Measurements from ENCODE around the gene CTNNA2.

CTNNA2 gene

GRCh38 chr2:80370375-80371009 lies 857.6 kb downstream of the CTNNA2 start:
- Histone ChIP-seq H3K4me3 (ENCODE audit: low read depth, low read length) (no peak overlapping the region), H3K36me3 (ENCODE audit: control insufficient read depth, insufficient read depth, low read length) (no peaks in the 10 kb centered on the region), H3K27me3 (ENCODE audit: control insufficient read depth, insufficient read depth, low read length) (peaks cover 10% of the 10 kb centered on the region), H3K9ac (ENCODE audit: low read depth, low read length) (no peak overlapping the region), H3K4me1 (ENCODE audit: control insufficient read depth, insufficient read depth, low read length) (peaks cover 7% of the 10 kb centered on the region), H3K9me3 (ENCODE audit: control insufficient read depth, insufficient read depth, low read length) (no peaks in the 10 kb centered on the region)

- H3K9ac ChIP-seq (ENCODE audit: low read depth, low read length), result no peak overlapping the region
- H3K4me1 ChIP-seq (ENCODE audit: control insufficient read depth, insufficient read depth, low read length), result no peaks in the 10 kb centered on the region
- no peaks in the 10 kb centered on the region for H3K27me3 ChIP-seq (ENCODE audit: control insufficient read depth, insufficient read depth, low read length)
- no peaks in the 10 kb centered on the region for H3K9me3 ChIP-seq (ENCODE audit: control insufficient read depth, insufficient read depth, low read length)
- H3K4me3 ChIP-seq (ENCODE audit: low read depth, low read length), result no peak overlapping the region
- H3K36me3 ChIP-seq (ENCODE audit: control insufficient read depth, insufficient read depth, low read length), result no peaks in the 10 kb centered on the region
These were observed 861.3 kb downstream of the CTNNA2 start for GRCh38 chr2:80374105-80374504.

GRCh38 chr2:80377071-80377470 lies 864.2 kb downstream of the CTNNA2 start:
- Histone ChIP-seq H3K9me3 (ENCODE audit: control insufficient read depth, insufficient read depth, low read length) (no peaks in the 10 kb centered on the region), H3K27me3 (ENCODE audit: control insufficient read depth, insufficient read depth, low read length) (no peaks in the 10 kb centered on the region), H3K36me3 (ENCODE audit: control insufficient read depth, insufficient read depth, low read length) (no peaks in the 10 kb centered on the region), H3K9ac (ENCODE audit: low read depth, low read length) (no peak overlapping the region), H3K4me1 (ENCODE audit: control insufficient read depth, insufficient read depth, low read length) (no peaks in the 10 kb centered on the region), H3K4me3 (ENCODE audit: low read depth, low read length) (no peak overlapping the region)

GRCh38 chr2:80380736-80381135 lies 867.9 kb downstream of the CTNNA2 start:
- no peaks in the 10 kb centered on the region for H3K36me3 ChIP-seq (ENCODE audit: control insufficient read depth, insufficient read depth, low read length)
- no peaks in the 10 kb centered on the region for H3K4me1 ChIP-seq (ENCODE audit: control insufficient read depth, insufficient read depth, low read length)

DNA sequence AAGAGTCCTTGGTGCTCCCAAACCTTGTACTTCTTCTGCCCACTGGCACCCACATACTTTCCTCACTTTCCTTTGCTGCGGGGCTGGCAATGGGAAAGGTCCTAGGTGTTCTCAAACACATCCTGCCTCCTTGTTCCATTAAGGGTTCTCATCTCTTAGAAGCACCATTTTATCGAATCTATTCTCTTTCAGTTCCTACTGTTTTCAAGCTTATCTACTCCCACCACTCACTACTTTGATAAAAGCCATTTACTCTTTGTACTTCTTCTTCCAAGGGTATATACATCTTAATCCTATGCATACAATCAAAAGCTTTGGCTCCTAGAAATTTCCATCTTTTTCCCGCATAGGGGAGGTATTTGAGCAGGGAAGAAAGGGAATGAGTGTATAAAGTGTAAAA lies 868.8 kb downstream of the CTNNA2 start:
- no peak overlapping the region for H3K4me3 ChIP-seq (ENCODE audit: low read depth, low read length)
- H3K4me1 ChIP-seq (ENCODE audit: control insufficient read depth, insufficient read depth, low read length), result no peaks in the 10 kb centered on the region
- no peaks in the 10 kb centered on the region for H3K36me3 ChIP-seq (ENCODE audit: control insufficient read depth, insufficient read depth, low read length)
- no peaks in the 10 kb centered on the region for H3K27me3 ChIP-seq (ENCODE audit: control insufficient read depth, insufficient read depth, low read length)
- no peaks in the 10 kb centered on the region for H3K9me3 ChIP-seq (ENCODE audit: control insufficient read depth, insufficient read depth, low read length)
- no peak overlapping the region for H3K9ac ChIP-seq (ENCODE audit: low read depth, low read length)

More at GRCh38 chr2:80380736-80381135, 867.9 kb downstream of the CTNNA2 start:
- Histone ChIP-seq H3K27me3 (ENCODE audit: control insufficient read depth, insufficient read depth, low read length) (no peaks in the 10 kb centered on the region), H3K4me3 (ENCODE audit: low read depth, low read length) (no peak overlapping the region), H3K9ac (ENCODE audit: low read depth, low read length) (no peak overlapping the region), H3K9me3 (ENCODE audit: control insufficient read depth, insufficient read depth, low read length) (no peaks in the 10 kb centered on the region)

- H3K4me3 ChIP-seq (ENCODE audit: low read depth, low read length), result no peak overlapping the region
- H3K27me3 ChIP-seq (ENCODE audit: control insufficient read depth, insufficient read depth, low read length), result no peaks in the 10 kb centered on the region
- H3K36me3 ChIP-seq (ENCODE audit: control insufficient read depth, insufficient read depth, low read length), result no peaks in the 10 kb centered on the region
- no peaks in the 10 kb centered on the region for H3K4me1 ChIP-seq (ENCODE audit: control insufficient read depth, insufficient read depth, low read length)
- no peaks in the 10 kb centered on the region for H3K9me3 ChIP-seq (ENCODE audit: control insufficient read depth, insufficient read depth, low read length)
- no peak overlapping the region for H3K9ac ChIP-seq (ENCODE audit: low read depth, low read length)
These were observed 879.6 kb downstream of the CTNNA2 start for GRCh38 chr2:80392441-80392840.

GRCh38 chr2:80393991-80394390 lies 881.1 kb downstream of the CTNNA2 start:
- no peaks in the 10 kb centered on the region for H3K36me3 ChIP-seq (ENCODE audit: control insufficient read depth, insufficient read depth, low read length)
- no peaks in the 10 kb centered on the region for H3K4me1 ChIP-seq (ENCODE audit: control insufficient read depth, insufficient read depth, low read length)
- H3K27me3 ChIP-seq (ENCODE audit: control insufficient read depth, insufficient read depth, low read length), result no peaks in the 10 kb centered on the region
- H3K9me3 ChIP-seq (ENCODE audit: control insufficient read depth, insufficient read depth, low read length), result no peaks in the 10 kb centered on the region
- no peak overlapping the region for H3K9ac ChIP-seq (ENCODE audit: low read depth, low read length)
- H3K4me3 ChIP-seq (ENCODE audit: low read depth, low read length), result no peak overlapping the region

- Histone ChIP-seq H3K4me3 (ENCODE audit: low read depth, low read length) (no peak overlapping the region), H3K4me1 (ENCODE audit: control insufficient read depth, insufficient read depth, low read length) (no peaks in the 10 kb centered on the region), H3K9ac (ENCODE audit: low read depth, low read length) (no peak overlapping the region), H3K9me3 (ENCODE audit: control insufficient read depth, insufficient read depth, low read length) (no peaks in the 10 kb centered on the region), H3K27me3 (ENCODE audit: control insufficient read depth, insufficient read depth, low read length) (no peaks in the 10 kb centered on the region), H3K36me3 (ENCODE audit: control insufficient read depth, insufficient read depth, low read length) (no peaks in the 10 kb centered on the region)
These were observed 882.4 kb downstream of the CTNNA2 start for GRCh38 chr2:80395251-80395650.

- H3K4me1 ChIP-seq (ENCODE audit: control insufficient read depth, insufficient read depth, low read length), result no peaks in the 10 kb centered on the region
- no peaks in the 10 kb centered on the region for H3K27me3 ChIP-seq (ENCODE audit: control insufficient read depth, insufficient read depth, low read length)
- no peak overlapping the region for H3K4me3 ChIP-seq (ENCODE audit: low read depth, low read length)
- H3K9ac ChIP-seq (ENCODE audit: low read depth, low read length), result no peak overlapping the region
- no peaks in the 10 kb centered on the region for H3K36me3 ChIP-seq (ENCODE audit: control insufficient read depth, insufficient read depth, low read length)
- H3K9me3 ChIP-seq (ENCODE audit: control insufficient read depth, insufficient read depth, low read length), result no peaks in the 10 kb centered on the region
These were observed 883.4 kb downstream of the CTNNA2 start for GRCh38 chr2:80396276-80396675.

DNA sequence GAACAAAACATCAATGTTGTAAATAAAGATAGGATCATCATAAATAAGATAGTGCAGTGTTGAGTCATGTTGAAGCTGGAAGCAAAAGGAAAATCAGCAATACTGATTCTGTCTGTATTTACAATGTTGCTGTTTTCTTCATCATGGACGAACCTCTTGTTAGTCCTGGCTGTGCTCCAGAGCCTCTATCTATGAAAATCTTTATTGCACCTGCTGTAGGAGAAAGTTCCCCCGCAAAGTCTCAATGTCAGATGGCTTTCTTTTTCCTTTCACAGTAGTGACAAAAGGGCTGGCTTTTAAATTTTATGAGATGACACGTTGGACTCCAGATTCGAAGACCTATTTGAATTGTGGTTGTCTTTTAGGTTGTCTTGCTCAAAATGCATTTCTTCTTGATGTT lies 890.2 kb downstream of the CTNNA2 start:
- H3K27me3 ChIP-seq (ENCODE audit: control insufficient read depth, insufficient read depth, low read length), result no peaks in the 10 kb centered on the region
- no peaks in the 10 kb centered on the region for H3K36me3 ChIP-seq (ENCODE audit: control insufficient read depth, insufficient read depth, low read length)
- H3K4me3 ChIP-seq (ENCODE audit: low read depth, low read length), result no peak overlapping the region
- no peaks in the 10 kb centered on the region for H3K9me3 ChIP-seq (ENCODE audit: control insufficient read depth, insufficient read depth, low read length)
- H3K4me1 ChIP-seq (ENCODE audit: control insufficient read depth, insufficient read depth, low read length), result no peaks in the 10 kb centered on the region
- H3K9ac ChIP-seq (ENCODE audit: low read depth, low read length), result no peak overlapping the region

GRCh38 chr2:80407377-80407776 lies 894.5 kb downstream of the CTNNA2 start:
- no peak overlapping the region for H3K9ac ChIP-seq (ENCODE audit: low read depth, low read length)
- no peaks in the 10 kb centered on the region for H3K36me3 ChIP-seq (ENCODE audit: control insufficient read depth, insufficient read depth, low read length)
- no peaks in the 10 kb centered on the region for H3K4me1 ChIP-seq (ENCODE audit: control insufficient read depth, insufficient read depth, low read length)
- H3K4me3 ChIP-seq (ENCODE audit: low read depth, low read length), result no peak overlapping the region
- H3K9me3 ChIP-seq (ENCODE audit: control insufficient read depth, insufficient read depth, low read length), result no peaks in the 10 kb centered on the region
- H3K27me3 ChIP-seq (ENCODE audit: control insufficient read depth, insufficient read depth, low read length), result no peaks in the 10 kb centered on the region

- no peaks in the 10 kb centered on the region for H3K4me1 ChIP-seq (ENCODE audit: control insufficient read depth, insufficient read depth, low read length)
These were observed 897.5 kb downstream of the CTNNA2 start for GRCh38 chr2:80410346-80410745.

More at GRCh38 chr2:80410346-80410745, 897.5 kb downstream of the CTNNA2 start:
- Histone ChIP-seq H3K9me3 (ENCODE audit: control insufficient read depth, insufficient read depth, low read length) (no peaks in the 10 kb centered on the region), H3K36me3 (ENCODE audit: control insufficient read depth, insufficient read depth, low read length) (no peaks in the 10 kb centered on the region), H3K27me3 (ENCODE audit: control insufficient read depth, insufficient read depth, low read length) (no peaks in the 10 kb centered on the region), H3K9ac (ENCODE audit: low read depth, low read length) (no peak overlapping the region), H3K4me3 (ENCODE audit: low read depth, low read length) (no peak overlapping the region)
